ENCODE results near the gene ABLIM1.

- TF ChIP-seq CTCF (conservative IDR thresholded peaks at IDR 0.05 in 1 of 2, IDR thresholded peaks at IDR 0.05 in 1 of 2; ENCODE audit: low read depth in 1 of 2, low read length in 2 of 2): no peak
- no peak for TF ChIP-seq EZH2 (IDR thresholded peaks at IDR 0.05; ENCODE audit: low read length, missing control alignments)
Measured at GRCh38 chr10:114541797-114542160, 116.3 kb downstream of the ABLIM1 start.

Measured in fibroblast of lung (primary cell).